ENCODE data around the gene THAP11. TPM values are rescaled to one million over a fixed set of nuclear protein-coding genes. Genes with fewer than 3 reads are reported as not detected.

Gene THAP11
- total RNA-seq, 4 donors from 2014 or later = 21.2 to 36.9 (median 34.0) TPM

- no peak for TF ChIP-seq CTCF (IDR thresholded peaks at IDR 0.05; ENCODE audit: low read depth)
These were observed 17.0 kb upstream of the THAP11 start for GRCh38 chr16:67825119-67825518.

- no peak for TF ChIP-seq CTCF (IDR thresholded peaks at IDR 0.05; ENCODE audit: low read depth)
These were observed 16.2 kb upstream of the THAP11 start for GRCh38 chr16:67825906-67826305.

- TF ChIP-seq CTCF (IDR thresholded peaks at IDR 0.05; ENCODE audit: low read depth) = no peak
These were observed 13.5 kb upstream of the THAP11 start for GRCh38 chr16:67828651-67829050.

GRCh38 chr16:67833030-67833414, 9.1 kb upstream of the THAP11 start:
- TF ChIP-seq CTCF (IDR thresholded peaks at IDR 0.05; ENCODE audit: low read depth) = no peak

DNA sequence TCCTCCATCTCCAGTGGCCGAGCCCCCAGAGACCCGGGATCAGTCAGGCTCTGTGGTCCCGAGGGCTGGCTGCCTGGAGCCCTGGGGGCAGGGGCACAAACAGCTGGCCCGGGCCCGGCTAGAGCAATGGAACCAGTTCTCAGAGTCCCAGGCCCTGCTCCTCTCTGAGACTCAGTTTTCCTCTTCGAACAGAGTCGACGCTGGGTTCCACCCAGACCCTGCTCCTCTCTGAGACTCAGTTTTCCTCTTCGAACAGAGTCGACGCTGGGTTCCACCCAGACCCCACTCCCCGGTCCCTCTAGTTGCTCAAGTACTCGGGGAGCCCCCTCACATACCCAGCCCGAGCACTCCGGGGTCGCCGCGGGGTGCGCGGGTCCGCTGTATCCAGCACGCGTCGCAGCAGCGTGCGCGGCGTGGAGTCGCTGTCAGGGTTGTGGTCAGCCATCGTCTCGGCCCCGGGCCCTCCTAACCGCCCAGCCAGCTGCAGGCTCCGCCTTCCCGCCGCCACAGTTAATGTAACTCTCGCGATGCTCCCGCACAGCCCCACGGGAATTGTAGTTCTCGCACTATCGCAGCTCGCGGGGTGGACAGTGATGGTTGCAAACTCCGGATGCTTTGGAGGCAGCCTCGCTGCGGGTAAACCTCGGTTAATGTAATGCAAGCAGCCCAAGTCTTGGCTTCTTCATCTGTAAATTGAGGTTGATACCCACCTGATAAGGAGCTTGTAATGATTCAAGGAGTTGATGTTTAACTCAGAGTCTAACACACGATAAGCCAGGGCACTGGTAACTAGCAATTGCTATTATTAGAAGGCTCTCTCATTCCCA, 8.5 kb upstream of the THAP11 start:
- no peak for TF ChIP-seq CTCF (IDR thresholded peaks at IDR 0.05; ENCODE audit: low read depth)

DNA sequence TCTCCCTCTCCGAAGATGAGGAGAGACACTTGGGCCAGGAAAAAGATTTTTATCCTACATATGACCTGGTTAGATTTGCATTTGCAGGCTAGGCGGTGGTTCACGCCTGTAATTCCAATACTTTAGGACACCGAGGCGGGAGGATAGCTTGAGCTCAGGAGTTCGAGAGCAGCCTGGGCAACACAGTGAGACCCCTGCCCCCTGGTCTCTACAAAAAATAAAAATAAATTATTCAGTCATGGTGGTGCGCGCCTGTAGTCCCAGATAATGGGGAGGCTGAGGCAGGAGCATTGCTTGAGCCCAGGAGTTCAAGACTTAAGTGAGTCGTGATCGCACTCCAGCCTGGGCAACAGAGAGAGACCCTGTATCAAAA, 7.9 kb upstream of the THAP11 start:
- TF ChIP-seq CTCF (IDR thresholded peaks at IDR 0.05; ENCODE audit: low read depth) = no peak

DNA sequence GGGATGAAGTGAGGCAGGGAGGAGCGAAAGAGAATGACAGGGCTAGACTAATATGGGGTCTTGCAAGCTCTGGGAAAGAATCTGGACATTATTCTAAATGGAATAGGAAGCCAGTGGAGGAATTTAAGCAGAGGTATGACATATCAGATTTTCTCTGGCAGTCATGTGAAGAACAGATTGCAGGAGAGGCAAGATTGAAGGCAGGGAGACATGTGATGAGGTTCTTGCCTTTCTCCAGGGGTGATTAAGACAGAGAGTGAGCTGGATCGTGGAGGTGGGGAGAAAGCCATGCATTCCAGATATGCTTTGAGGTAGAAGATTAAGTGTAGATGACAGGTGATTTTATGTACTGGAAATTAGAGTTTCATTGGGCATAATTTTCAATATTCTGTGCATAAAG, 4.3 kb upstream of the THAP11 start:
- no peak for TF ChIP-seq CTCF (IDR thresholded peaks at IDR 0.05; ENCODE audit: low read depth)

Measured in subcutaneous adipose tissue (tissue), 4 donors.